ENCODE results near the gene SSTR3. TPM values are rescaled to one million over a fixed set of nuclear protein-coding genes. Genes with fewer than 3 reads are reported as not detected.
"Not testable (repeated sequence)": the region's sequence is repeated elsewhere in the genome, so short reads cannot be mapped to it uniquely, and the experiment has no call there.

SSTR3 gene
- total RNA-seq, 1 donor from 2014 or later: not detected

- Mint-ChIP-seq H3K27ac (ENCODE audit: unreplicated experiment) (no peak overlapping the region), H3K4me3 (ENCODE audit: unreplicated experiment) (no peak overlapping the region)
- TF ChIP-seq CTCF (IDR thresholded peaks at IDR 0.05; ENCODE audit: partially characterized antibody, unreplicated experiment): no peak
These were observed 22.7 kb upstream of the SSTR3 start for GRCh38 chr22:37234736-37235711.

GRCh38 chr22:37233751-37234631, 21.7 kb upstream of the SSTR3 start:
- no peak overlapping the region for H3K4me3 Mint-ChIP-seq (ENCODE audit: unreplicated experiment)
- no peaks in the 10 kb centered on the region for H3K36me3 Mint-ChIP-seq (ENCODE audit: unreplicated experiment)
- H3K4me1 Mint-ChIP-seq (ENCODE audit: low read depth, unreplicated experiment): peaks cover 3% of the 10 kb centered on the region
- H3K27ac Mint-ChIP-seq (ENCODE audit: unreplicated experiment): peak overlapping the region; percentile 25
- DNase-seq: no peak
- no peak for TF ChIP-seq CTCF (IDR thresholded peaks at IDR 0.05; ENCODE audit: partially characterized antibody, unreplicated experiment)
- peaks cover 19% of the 10 kb centered on the region for H3K27me3 Mint-ChIP-seq (ENCODE audit: unreplicated experiment)
- H3K9me3 Mint-ChIP-seq (ENCODE audit: unreplicated experiment): peaks cover 6% of the 10 kb centered on the region

More at GRCh38 chr22:37234736-37235711, 22.7 kb upstream of the SSTR3 start:
- DNase-seq: no peak
- H3K4me1 Mint-ChIP-seq (ENCODE audit: low read depth, unreplicated experiment): peaks cover 3% of the 10 kb centered on the region
- peaks cover 7% of the 10 kb centered on the region for H3K9me3 Mint-ChIP-seq (ENCODE audit: unreplicated experiment)
- H3K36me3 Mint-ChIP-seq (ENCODE audit: unreplicated experiment): no peaks in the 10 kb centered on the region
- H3K27me3 Mint-ChIP-seq (ENCODE audit: unreplicated experiment): peaks cover 19% of the 10 kb centered on the region

- not testable (repeated sequence) for H3K4me1 Mint-ChIP-seq (ENCODE audit: low read depth, unreplicated experiment); H3K4me3 Mint-ChIP-seq (ENCODE audit: unreplicated experiment); H3K9me3 Mint-ChIP-seq (ENCODE audit: unreplicated experiment); DNase-seq; H3K36me3 Mint-ChIP-seq (ENCODE audit: unreplicated experiment)
- Mint-ChIP-seq H3K27me3 (ENCODE audit: unreplicated experiment) (peaks cover 19% of the 10 kb centered on the region), H3K27ac (ENCODE audit: unreplicated experiment) (peak overlapping the region; percentile 25)
These were observed 21.1 kb upstream of the SSTR3 start for GRCh38 chr22:37233371-37233750.

GRCh38 chr22:37232140-37232998, 20.1 kb upstream of the SSTR3 start:
- peaks cover 7% of the 10 kb centered on the region for H3K9me3 Mint-ChIP-seq (ENCODE audit: unreplicated experiment)
- H3K27me3 Mint-ChIP-seq (ENCODE audit: unreplicated experiment): peaks cover 18% of the 10 kb centered on the region
- no peaks in the 10 kb centered on the region for H3K36me3 Mint-ChIP-seq (ENCODE audit: unreplicated experiment)
- TF ChIP-seq CTCF (IDR thresholded peaks at IDR 0.05; ENCODE audit: partially characterized antibody, unreplicated experiment): no peak
- H3K4me3 Mint-ChIP-seq (ENCODE audit: unreplicated experiment): no peak overlapping the region
- no peak for DNase-seq
- peaks cover 2% of the 10 kb centered on the region for H3K4me1 Mint-ChIP-seq (ENCODE audit: low read depth, unreplicated experiment)
- no peak overlapping the region for H3K27ac Mint-ChIP-seq (ENCODE audit: unreplicated experiment)

All from glutamatergic neuron (in vitro differentiated cells).